GM23338 (cell line): ENCODE results near the gene FKTN. TPM values are rescaled to one million over a fixed set of nuclear protein-coding genes. Genes with fewer than 3 reads are reported as not detected.

ENCODE experiments used
- ATAC-seq: fragments of 200-7000 bp; cut with Tn5 transposase; 3 replicates; pipeline ENCODE4 v1.9.1; 2020
- DNase-seq: peaks from one replicate; pipeline ENCODE4 v3.0.0-alpha.2; 2015; ENCODE audit warnings: low spot score
- H2AFZ ChIP-seq: fragments of 200-600 bp; sonication (generic); 2 replicates; pipeline ENCODE4 v1.8.0; 2016; ENCODE audit warnings: antibody characterized with exemption, mild to moderate bottlenecking, moderate library complexity
- H3F3A ChIP-seq: fragments of 200-600 bp; sonication (generic); replicated peaks from 2 replicates; pipeline ENCODE4 v1.8.0; 2017; ENCODE audit warnings: antibody characterized with exemption, mixed run types, low read depth
- H3K27ac ChIP-seq: fragments of 200-600 bp; sonication (generic); 2 replicates; pipeline ENCODE4 v1.6.1; 2016; ENCODE audit warnings: low read depth
- H3K27me3 ChIP-seq: fragments of 200-600 bp; sonication (generic); 2 replicates; pipeline ENCODE4 v1.8.0; 2016; ENCODE audit warnings: mild to moderate bottlenecking, mixed run types, moderate library complexity; ENCODE audit not compliant: insufficient read depth
- H3K36me3 ChIP-seq: fragments of 200-600 bp; sonication (generic); 2 replicates; pipeline ENCODE4 v1.8.0; 2016; ENCODE audit warnings: mild to moderate bottlenecking; ENCODE audit not compliant: insufficient read depth
- H3K4me1 ChIP-seq: fragments of 200-600 bp; sonication (generic); 2 replicates; pipeline ENCODE4 v1.8.0; 2016; ENCODE audit warnings: mild to moderate bottlenecking, moderate library complexity; ENCODE audit not compliant: insufficient read depth
- H3K4me2 ChIP-seq: fragments of 200-600 bp; sonication (generic); 2 replicates; pipeline ENCODE4 v1.7.1; 2017; ENCODE audit warnings: mixed run types
- H3K4me3 ChIP-seq: fragments of 200-600 bp; sonication (generic); 2 replicates; pipeline ENCODE4 v1.6.1; 2016; ENCODE audit warnings: mixed run types
- H3K79me2 ChIP-seq: fragments of 200-600 bp; sonication (generic); replicated peaks from 2 replicates; pipeline ENCODE4 v1.8.0; 2017; ENCODE audit warnings: mild to moderate bottlenecking; ENCODE audit not compliant: insufficient read depth
- H3K9me2 ChIP-seq: fragments of 200-600 bp; sonication (generic); 2 replicates; pipeline ENCODE4 v1.8.0; 2017; ENCODE audit not compliant: insufficient read depth
- H4K20me1 ChIP-seq: fragments of 200-600 bp; sonication (generic); replicated peaks from 2 replicates; pipeline ENCODE4 v1.8.0; 2017; ENCODE audit warnings: mild to moderate bottlenecking; ENCODE audit not compliant: insufficient read depth
- H3K27ac Mint-ChIP-seq: 2 replicates; pipeline ENCODE4 v1.8.0; 2020; ENCODE audit warnings: inconsistent platforms, mild to moderate bottlenecking, moderate library complexity, mixed read lengths
- H3K27me3 Mint-ChIP-seq: 3 replicates; pipeline ENCODE4 v1.8.0; 2022; ENCODE audit warnings: low read depth, mild to moderate bottlenecking, moderate library complexity, mixed read lengths, inconsistent platforms; ENCODE audit not compliant: insufficient read depth, poor library complexity
- H3K36me3 Mint-ChIP-seq: 3 replicates; pipeline ENCODE4 v1.8.0; 2021; ENCODE audit warnings: low read depth, mild to moderate bottlenecking, inconsistent platforms, moderate library complexity, mixed read lengths
- H3K4me1 Mint-ChIP-seq: 3 replicates; pipeline ENCODE4 v1.8.0; 2020; ENCODE audit warnings: mild to moderate bottlenecking, inconsistent platforms, mixed read lengths
- H3K4me3 Mint-ChIP-seq: 3 replicates; pipeline ENCODE4 v1.8.0; 2021; ENCODE audit warnings: moderate library complexity, mild to moderate bottlenecking, inconsistent platforms, mixed read lengths
- H3K9me3 Mint-ChIP-seq: 3 replicates; pipeline ENCODE4 v1.8.0; 2020; ENCODE audit warnings: moderate library complexity, mild to moderate bottlenecking, inconsistent platforms, mixed read lengths
- CREB1 ChIP-seq: fragments of 250-450 bp; sonication (Bioruptor Pico); IDR thresholded peaks from 2 replicates; pipeline ENCODE4 v1.5.0; 2020; ENCODE audit warnings: low read depth, mild to moderate bottlenecking, moderate library complexity
- CTCF ChIP-seq, 2 experiments: fragments of 200-600 bp in 1 of 2; sonication (generic) in 1 of 2; conservative IDR thresholded peaks; 2 replicates each; pipeline versions ENCODE4 v1.5.1 to v1.6.1; 2016 to 2017; ENCODE audit warnings: antibody characterized with exemption in 2 of 2, low read depth in 2 of 2, mild to moderate bottlenecking in 2 of 2, moderate library complexity in 1 of 2
- ETS1 ChIP-seq: IDR thresholded peaks from 2 replicates; pipeline ENCODE4 v1.6.1; 2016; ENCODE audit warnings: antibody characterized with exemption
- EZH2 ChIP-seq: fragments of 200-600 bp; sonication (generic); IDR thresholded peaks from one replicate; pipeline ENCODE4 v1.8.0; 2017; ENCODE audit warnings: antibody characterized with exemption, mild to moderate bottlenecking, low read depth; ENCODE audit not compliant: unreplicated experiment
- REST ChIP-seq: IDR thresholded peaks from one replicate; pipeline ENCODE4 v1.6.1; 2018; ENCODE audit warnings: antibody characterized with exemption; ENCODE audit not compliant: unreplicated experiment
- STAT1 ChIP-seq: IDR thresholded peaks from one replicate; pipeline ENCODE4 v1.6.1; 2016; ENCODE audit warnings: antibody characterized with exemption; ENCODE audit not compliant: unreplicated experiment
- ZNF114 ChIP-seq: fragments of 250-450 bp; sonication (Bioruptor Pico); IDR thresholded peaks from 2 replicates; pipeline ENCODE4 v1.5.0; 2020; ENCODE audit warnings: mild to moderate bottlenecking, moderate library complexity
- polyA plus RNA-seq: library from polyadenylated mRNA; unstranded; fragments of >200 nt; fragmentation: Nextera tagmentation; extraction: Ambion mirVana; gene quantifications from 2 replicates; pipeline ENCODE4 v1.2.1, GENCODE V29; 2016
- total RNA-seq: library from RNA; depleted of rRNA; stranded (reverse); fragments of >200 nt; shearing (Covaris generic); gene quantifications from 2 replicates; pipeline ENCODE4 v1.2.3, GENCODE V29; 2014

Gene FKTN
- total and polyA plus RNA-seq, 2 experiments from 2014 or later = 6.8 to 9.9 TPM

- TF ChIP-seq ETS1 (no peak), REST (no peak), EZH2 (no peak), CREB1 (CRISPR knock-in tag) (no peak), STAT1 (no peak)
These were observed 78.4 kb downstream of the FKTN start (continued) for GRCh38 chr9:105636331-105636730.

GRCh38 chr9:105637787-105638395 is 80.0 kb downstream of the FKTN start:
- no peaks in the 10 kb centered on the region for H3K9me3 Mint-ChIP-seq
- H3K36me3 Mint-ChIP-seq = no peaks in the 10 kb centered on the region
- Histone ChIP-seq H2AFZ (no peak overlapping the region), H3F3A (no peaks in the 10 kb centered on the region), H3K27me3 (no peaks in the 10 kb centered on the region), H4K20me1 (no peaks in the 10 kb centered on the region), H3K36me3 (no peaks in the 10 kb centered on the region), H3K4me2 (no peak overlapping the region), H3K79me2 (no peaks in the 10 kb centered on the region), H3K9me2 (peaks cover 1% of the 10 kb centered on the region; the same call in 1 of the 2 replicates), H3K4me3 (no peak overlapping the region), H3K4me1 (no peaks in the 10 kb centered on the region), H3K27ac (no peak overlapping the region)
- no peak for TF ChIP-seq ZNF114
- TF ChIP-seq CTCF (conservative IDR thresholded peaks at IDR 0.05; ENCODE audit: low read depth in 2 of 2) = peak; percentile 63 to 87
- no peak for TF ChIP-seq EZH2
- ATAC-seq (peak; percentile 76), DNase-seq (peak; percentile 48)
- H3K27me3 Mint-ChIP-seq = no peaks in the 10 kb centered on the region
- no peak overlapping the region for H3K27ac Mint-ChIP-seq
- no peak overlapping the region for H3K4me3 Mint-ChIP-seq
- no peaks in the 10 kb centered on the region for H3K4me1 Mint-ChIP-seq
